Measurements from ENCODE around the gene CPEB1.
A peak's percentile ranks its signal among the peaks of the same experiment; 100 is the strongest.

The CPEB1 gene

DNA sequence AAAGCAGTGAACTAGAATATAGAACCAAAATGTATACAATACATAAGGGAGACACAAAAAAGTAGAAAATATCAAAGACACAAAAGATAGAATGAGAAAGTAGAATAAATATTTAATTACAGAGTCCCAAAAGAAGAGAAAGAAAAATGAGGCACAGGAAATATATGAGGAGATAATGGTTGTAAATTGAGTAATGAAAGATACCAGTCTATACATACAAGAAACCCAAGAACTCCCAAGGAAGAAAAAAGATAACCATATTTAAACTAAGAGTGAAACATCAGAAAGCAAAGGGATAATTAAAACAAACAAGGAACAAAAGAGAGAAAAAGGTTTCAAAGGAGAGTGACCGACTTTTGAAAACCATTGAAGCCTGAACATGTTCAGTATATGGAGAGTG, 47.3 kb downstream of the CPEB1 start:
- Histone ChIP-seq H3K4me3 (ENCODE audit: low read depth, low read length) (no peak overlapping the region), H3K27ac (ENCODE audit: extremely low read depth, low read depth, low read length) (no peak overlapping the region), H3K4me1 (ENCODE audit: control insufficient read depth, insufficient read depth, low read length) (no peaks in the 10 kb centered on the region), H3K9me3 (ENCODE audit: control insufficient read depth, insufficient read depth, low read depth, low read length) (no peaks in the 10 kb centered on the region), H3K36me3 (ENCODE audit: control insufficient read depth in 2 of 2, insufficient read depth in 1 of 2, low read length in 2 of 2) (no peaks in the 10 kb centered on the region)
- ChIA-PET POLR2A (no interaction called here), CTCF (no interaction called here)
- TF ChIP-seq ZNF558 (tag by site-specific recombination; IDR thresholded peaks at IDR 0.05), result peak; percentile 94
- no peak for TF ChIP-seq ZNF629 (tag by site-specific recombination; IDR thresholded peaks at IDR 0.05)
- TF ChIP-seq ZNF2 (tag by site-specific recombination; IDR thresholded peaks at IDR 0.05), result no peak
- no peak for TF ChIP-seq ZNF776 (tag by site-specific recombination; IDR thresholded peaks at IDR 0.05; ENCODE audit: borderline replicate concordance)
- no peak for TF ChIP-seq ZNF777 (tag by site-specific recombination; IDR thresholded peaks at IDR 0.05; ENCODE audit: borderline replicate concordance)

DNA sequence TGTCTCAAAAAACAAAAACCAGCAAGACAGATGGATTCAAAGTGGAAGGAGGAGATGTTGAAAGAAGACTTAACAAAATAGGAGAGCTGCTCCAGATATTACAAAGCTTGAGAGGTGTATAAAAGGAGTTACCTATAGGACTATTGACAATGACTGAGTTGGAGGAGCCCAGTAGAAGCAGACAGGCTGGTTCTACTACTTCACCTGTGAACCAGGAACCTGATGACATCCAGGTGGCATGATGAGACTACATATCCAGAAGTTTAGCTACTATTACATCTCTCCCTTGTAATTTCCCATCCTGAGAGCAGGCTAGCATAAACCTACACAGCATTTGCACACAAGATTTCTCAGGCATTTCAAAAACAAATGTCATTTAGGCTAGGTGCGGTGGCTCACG, 49.3 kb downstream of the CPEB1 start:
- POLR2A ChIA-PET, result no interaction called here
- TF ChIP-seq ZNF324 (tag by site-specific recombination; IDR thresholded peaks at IDR 0.05) (no peak), ZBTB8A (tag by site-specific recombination; IDR thresholded peaks at IDR 0.05) (no peak)
- Histone ChIP-seq H3K4me1 (ENCODE audit: control insufficient read depth, insufficient read depth, low read length) (no peaks in the 10 kb centered on the region), H3K27ac (ENCODE audit: extremely low read depth, low read depth, low read length) (no peak overlapping the region), H3K36me3 (ENCODE audit: control insufficient read depth in 2 of 2, insufficient read depth in 1 of 2, low read length in 2 of 2) (no peaks in the 10 kb centered on the region), H3K4me3 (ENCODE audit: low read depth, low read length) (no peak overlapping the region), H3K9me3 (ENCODE audit: control insufficient read depth, insufficient read depth, low read depth, low read length) (no peaks in the 10 kb centered on the region)
- CTCF ChIA-PET, result interaction anchor here (0.6 to 1.1 kb wide), 3 partner anchors 16 to 556 kb away, joined by 3 read pairs; no protein-coding TSS in a partner anchor

- POLR2A ChIA-PET, result no interaction called here
- Histone ChIP-seq H3K36me3 (ENCODE audit: control insufficient read depth in 2 of 2, insufficient read depth in 1 of 2, low read length in 2 of 2) (no peaks in the 10 kb centered on the region), H3K4me3 (ENCODE audit: low read depth, low read length) (no peak overlapping the region), H3K9me3 (ENCODE audit: control insufficient read depth, insufficient read depth, low read depth, low read length) (no peaks in the 10 kb centered on the region), H3K27ac (ENCODE audit: extremely low read depth, low read depth, low read length) (no peak overlapping the region), H3K4me1 (ENCODE audit: control insufficient read depth, insufficient read depth, low read length) (no peaks in the 10 kb centered on the region)
- CTCF ChIA-PET, result interaction anchor here (1.1 kb wide), 1 partner anchor 10 kb away, joined by 3 read pairs; no protein-coding TSS in a partner anchor
- TF ChIP-seq ZNF155 (tag by site-specific recombination; IDR thresholded peaks at IDR 0.05), result no peak
- TF ChIP-seq, protein P1, sequence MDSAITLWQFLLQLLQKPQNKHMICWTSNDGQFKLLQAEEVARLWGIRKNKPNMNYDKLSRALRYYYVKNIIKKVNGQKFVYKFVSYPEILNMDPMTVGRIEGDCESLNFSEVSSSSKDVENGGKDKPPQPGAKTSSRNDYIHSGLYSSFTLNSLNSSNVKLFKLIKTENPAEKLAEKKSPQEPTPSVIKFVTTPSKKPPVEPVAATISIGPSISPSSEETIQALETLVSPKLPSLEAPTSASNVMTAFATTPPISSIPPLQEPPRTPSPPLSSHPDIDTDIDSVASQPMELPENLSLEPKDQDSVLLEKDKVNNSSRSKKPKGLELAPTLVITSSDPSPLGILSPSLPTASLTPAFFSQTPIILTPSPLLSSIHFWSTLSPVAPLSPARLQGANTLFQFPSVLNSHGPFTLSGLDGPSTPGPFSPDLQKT (IDR thresholded peaks at IDR 0.05; ENCODE audit: borderline replicate concordance, low read depth, low read length), result no peak
- TF ChIP-seq GLIS1 (tag by site-specific recombination; IDR thresholded peaks at IDR 0.05), result peak; percentile 28; the same call in 1 of the 2 replicates
These were observed 51.4 kb downstream of the CPEB1 start for GRCh38 chr15:82595766-82596165.

DNA sequence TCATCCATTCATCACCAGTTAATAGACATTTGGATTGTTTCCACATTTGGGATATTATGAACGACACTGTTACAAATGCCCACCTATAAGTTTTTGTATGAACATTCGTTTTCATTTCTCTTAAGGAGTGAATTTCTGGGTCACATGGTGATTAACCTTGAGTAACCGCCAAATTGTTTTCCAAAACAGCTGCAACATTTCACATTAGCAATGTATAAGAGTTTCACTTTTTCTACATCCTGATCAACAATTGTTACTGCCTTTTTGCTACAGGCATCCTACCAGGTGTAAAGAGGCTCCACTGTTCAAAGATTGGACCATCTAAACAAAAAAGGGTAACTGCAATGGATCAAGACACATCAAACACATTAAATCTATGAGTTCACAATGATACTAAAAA, 52.0 kb downstream of the CPEB1 start:
- Histone ChIP-seq H3K9me3 (ENCODE audit: control insufficient read depth, insufficient read depth, low read depth, low read length) (no peaks in the 10 kb centered on the region), H3K4me1 (ENCODE audit: control insufficient read depth, insufficient read depth, low read length) (no peaks in the 10 kb centered on the region), H3K36me3 (ENCODE audit: control insufficient read depth in 2 of 2, insufficient read depth in 1 of 2, low read length in 2 of 2) (no peaks in the 10 kb centered on the region), H3K27ac (ENCODE audit: extremely low read depth, low read depth, low read length) (no peak overlapping the region), H3K4me3 (ENCODE audit: low read depth, low read length) (no peak overlapping the region)
- ChIA-PET CTCF (no interaction called here), POLR2A (no interaction called here)
- TF ChIP-seq ZNF148 (tag by site-specific recombination; IDR thresholded peaks at IDR 0.05; ENCODE audit: borderline replicate concordance) (no peak), ZNF560 (tag by site-specific recombination; IDR thresholded peaks at IDR 0.05; ENCODE audit: borderline replicate concordance) (no peak), ZNF174 (tag by site-specific recombination; IDR thresholded peaks at IDR 0.05) (no peak), ZNF677 (tag by site-specific recombination; IDR thresholded peaks at IDR 0.05) (no peak), ZNF510 (tag by site-specific recombination; IDR thresholded peaks at IDR 0.05; ENCODE audit: insufficient replicate concordance) (no peak), ZNF366 (tag by site-specific recombination; conservative IDR thresholded peaks at IDR 0.05) (no peak), ZNF664 (tag by site-specific recombination; IDR thresholded peaks at IDR 0.05) (no peak)
- TF ChIP-seq, protein P2, sequence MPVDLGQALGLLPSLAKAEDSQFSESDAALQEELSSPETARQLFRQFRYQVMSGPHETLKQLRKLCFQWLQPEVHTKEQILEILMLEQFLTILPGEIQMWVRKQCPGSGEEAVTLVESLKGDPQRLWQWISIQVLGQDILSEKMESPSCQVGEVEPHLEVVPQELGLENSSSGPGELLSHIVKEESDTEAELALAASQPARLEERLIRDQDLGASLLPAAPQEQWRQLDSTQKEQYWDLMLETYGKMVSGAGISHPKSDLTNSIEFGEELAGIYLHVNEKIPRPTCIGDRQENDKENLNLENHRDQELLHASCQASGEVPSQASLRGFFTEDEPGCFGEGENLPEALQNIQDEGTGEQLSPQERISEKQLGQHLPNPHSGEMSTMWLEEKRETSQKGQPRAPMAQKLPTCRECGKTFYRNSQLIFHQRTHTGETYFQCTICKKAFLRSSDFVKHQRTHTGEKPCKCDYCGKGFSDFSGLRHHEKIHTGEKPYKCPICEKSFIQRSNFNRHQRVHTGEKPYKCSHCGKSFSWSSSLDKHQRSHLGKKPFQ (tag by site-specific recombination; IDR thresholded peaks at IDR 0.05), result no peak

Data from HEK293 (cell line).